ENCODE results near the gene PCDH9.

- TF ChIP-seq POLR2AphosphoS5 (IDR thresholded peaks at IDR 0.05; ENCODE audit: insufficient read depth in 1 of 2, low read depth in 1 of 2) (no peak), CTCF (IDR thresholded peaks at IDR 0.05) (no peak), POLR2A (IDR thresholded peaks at IDR 0.05) (no peak)
Observed at GRCh38 chr13:67128136-67128535, 102.0 kb downstream of the PCDH9 start.
